ENCODE results near the gene ELAVL2. TPM values are rescaled to one million over a fixed set of nuclear protein-coding genes. Genes with fewer than 3 reads are reported as not detected.
A peak's percentile ranks its signal among the peaks of the same experiment; 100 is the strongest.

Gene ELAVL2
- total RNA-seq: not detected

DNA sequence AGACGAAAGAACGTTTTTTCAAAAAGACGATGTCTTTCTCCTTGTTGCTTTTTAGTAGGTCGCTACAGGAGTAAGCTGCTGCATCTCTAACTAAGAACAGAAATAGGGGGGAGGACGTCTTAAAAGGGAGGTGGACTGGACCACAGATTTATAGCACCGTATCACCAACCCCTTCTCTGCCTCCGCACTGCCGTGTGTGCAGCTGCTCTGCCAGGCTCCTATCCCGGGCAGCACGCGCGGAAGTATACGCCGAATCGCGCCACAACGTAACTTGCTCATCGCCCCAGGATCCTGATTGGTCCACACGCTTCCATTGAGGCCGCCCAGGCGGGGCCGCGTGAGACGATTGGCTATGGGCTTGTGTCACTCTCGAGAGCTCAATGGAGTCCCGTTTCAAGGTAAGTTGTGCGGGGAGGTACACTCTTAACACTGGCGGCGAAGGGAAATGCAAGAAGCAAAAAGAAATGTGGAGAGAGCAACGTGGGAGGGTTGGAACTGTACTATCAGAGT, at the start of gene ELAVL2:
Gene ELAVL2, minus strand, starts transcription at position 121 of the 510 bp plus-strand sequence. CDS start 64,006 bp downstream, outside the sequence.
- Histone ChIP-seq H3K36me3 (no peaks in the 10 kb centered on the region), H3K4me3 (peak within 1 kb of the TSS in 2 of 4 donors; percentile 26 to 36), H3K4me1 (peaks cover 0 to 22% (median 0%) of the 10 kb centered on the region in 4 donors), H3K9me3 (no peaks in the 10 kb centered on the region), H3K27ac (no peak within 1 kb of the TSS), H3K27me3 (peaks cover 0 to 18% of the 10 kb centered on the region in 2 donors)
- TF ChIP-seq CTCF (IDR thresholded peaks at IDR 0.05): no peak
- TF ChIP-seq POLR2A (IDR thresholded peaks at IDR 0.05): no peak
- DNase-seq: peak; percentile 29 to 77 (median 76)

DNA sequence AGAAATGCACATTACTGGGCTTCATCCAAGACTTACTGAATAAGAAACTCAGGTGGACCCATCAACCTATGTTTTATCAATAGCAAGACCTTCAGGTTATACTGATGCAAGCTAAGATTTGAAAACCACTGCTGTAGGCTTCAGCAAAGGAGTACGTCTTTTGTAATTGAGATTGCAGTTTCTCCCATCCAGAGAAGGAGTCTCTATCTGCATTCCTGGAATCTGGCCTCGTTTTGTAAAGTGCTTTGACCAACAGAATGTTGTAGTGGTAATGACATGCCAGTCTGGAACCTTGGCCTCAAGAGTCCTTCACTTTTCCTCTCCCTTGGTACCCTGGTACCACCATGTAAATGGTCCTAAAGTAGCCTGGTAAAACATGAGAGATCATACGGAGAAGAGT, 32.2 kb upstream of the ELAVL2 start:
- Histone ChIP-seq H3K4me3 (no peak overlapping the region), H3K27me3 (no peaks in the 10 kb centered on the region), H3K4me1 (no peaks in the 10 kb centered on the region), H3K27ac (no peak overlapping the region), H3K36me3 (no peaks in the 10 kb centered on the region), H3K9me3 (no peaks in the 10 kb centered on the region)
- TF ChIP-seq POLR2A (IDR thresholded peaks at IDR 0.05): no peak
- TF ChIP-seq CTCF (IDR thresholded peaks at IDR 0.05): no peak
- DNase-seq: no peak

DNA sequence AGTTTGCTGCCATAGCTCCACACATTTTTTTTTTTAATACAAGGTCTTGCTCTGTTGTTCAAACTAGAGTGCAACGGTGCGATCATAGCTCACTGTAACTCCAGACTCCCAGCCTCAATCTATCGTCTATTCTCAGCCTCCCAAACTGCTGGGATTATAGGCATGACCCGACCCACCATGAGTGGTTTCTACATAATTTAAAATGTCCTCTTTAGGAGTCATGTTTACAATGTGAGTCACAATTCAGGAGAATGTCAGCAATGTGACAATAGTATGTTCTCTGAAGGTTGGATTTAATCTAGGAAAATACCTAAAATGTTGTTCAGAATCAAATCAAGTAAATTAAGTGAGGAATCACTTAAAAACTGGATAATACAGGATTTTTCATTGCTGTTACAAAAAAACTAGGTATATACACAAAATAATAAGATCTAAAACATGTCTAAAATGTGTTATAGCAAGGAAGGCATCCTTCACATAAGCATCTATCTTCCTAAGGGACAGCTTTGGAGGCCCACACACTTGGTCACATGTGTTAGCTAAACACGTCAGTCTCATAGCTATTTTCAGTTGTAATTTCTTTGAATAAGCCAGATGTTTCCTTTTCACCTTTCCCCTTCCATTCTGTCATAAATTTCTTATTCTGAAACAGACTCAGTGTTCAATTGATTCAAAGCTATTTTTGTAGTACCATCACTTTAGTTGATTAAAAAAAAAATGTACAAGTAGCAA, 30.0 kb upstream of the ELAVL2 start:
- no peak for DNase-seq
- Histone ChIP-seq H3K36me3 (no peaks in the 10 kb centered on the region), H3K9me3 (no peaks in the 10 kb centered on the region), H3K27ac (no peak overlapping the region), H3K4me3 (no peak overlapping the region), H3K4me1 (no peaks in the 10 kb centered on the region), H3K27me3 (no peaks in the 10 kb centered on the region)
- no peak for TF ChIP-seq POLR2A (IDR thresholded peaks at IDR 0.05)
- TF ChIP-seq CTCF (IDR thresholded peaks at IDR 0.05): no peak

GRCh38 chr9:23850690-23851629, 24.9 kb upstream of the ELAVL2 start:
- DNase-seq: no peak
- Histone ChIP-seq H3K4me1 (no peaks in the 10 kb centered on the region), H3K9me3 (no peaks in the 10 kb centered on the region), H3K27me3 (no peaks in the 10 kb centered on the region), H3K36me3 (no peaks in the 10 kb centered on the region), H3K27ac (no peak overlapping the region), H3K4me3 (peak overlapping the region in 2 of 4 donors; percentile 9 to 38)
- TF ChIP-seq POLR2A (IDR thresholded peaks at IDR 0.05) (no peak), CTCF (IDR thresholded peaks at IDR 0.05) (no peak)

GRCh38 chr9:23850242-23850689, 24.2 kb upstream of the ELAVL2 start:
- Histone ChIP-seq H3K9me3 (no peaks in the 10 kb centered on the region), H3K27me3 (no peaks in the 10 kb centered on the region), H3K4me1 (no peaks in the 10 kb centered on the region), H3K36me3 (no peaks in the 10 kb centered on the region), H3K27ac (no peak overlapping the region), H3K4me3 (peak overlapping the region in 1 of 4 donors; percentile 38)
- no peak for DNase-seq
- TF ChIP-seq CTCF (IDR thresholded peaks at IDR 0.05) (no peak), POLR2A (IDR thresholded peaks at IDR 0.05) (no peak)

Data from Peyer's patch (tissue), 4 donors.